Measurements from ENCODE around the gene TRIM33. TPM values are rescaled to one million over a fixed set of nuclear protein-coding genes. Genes with fewer than 3 reads are reported as not detected.

TRIM33 gene
- total RNA-seq, 2 donors from 2014 or later = 36.7 to 54.9 TPM

DNA sequence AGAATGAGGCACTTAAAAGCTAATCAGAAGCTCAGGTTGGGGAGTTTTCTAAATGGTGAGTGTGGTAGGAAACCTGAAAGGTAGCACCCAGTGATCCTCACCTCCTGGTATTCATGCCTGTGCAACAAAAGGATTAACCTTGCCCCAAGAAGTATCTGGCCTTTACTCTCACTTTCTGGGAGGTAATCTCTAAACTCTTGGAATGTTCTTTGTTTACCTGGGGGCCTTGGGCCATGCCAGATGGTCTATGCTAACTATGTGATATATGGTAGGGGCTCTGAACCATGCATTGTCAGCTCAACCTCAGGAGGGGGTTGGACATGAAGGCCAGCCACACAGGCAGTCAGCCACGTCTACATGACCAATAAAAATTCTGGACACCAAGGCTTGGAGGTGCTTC, 24.4 kb upstream of the TRIM33 start:
- intact Hi-C loops (cut with DNase I) = no loop called here
- 36% methylated on average over 1 of the region's 1 CpG for WGBS

DNA sequence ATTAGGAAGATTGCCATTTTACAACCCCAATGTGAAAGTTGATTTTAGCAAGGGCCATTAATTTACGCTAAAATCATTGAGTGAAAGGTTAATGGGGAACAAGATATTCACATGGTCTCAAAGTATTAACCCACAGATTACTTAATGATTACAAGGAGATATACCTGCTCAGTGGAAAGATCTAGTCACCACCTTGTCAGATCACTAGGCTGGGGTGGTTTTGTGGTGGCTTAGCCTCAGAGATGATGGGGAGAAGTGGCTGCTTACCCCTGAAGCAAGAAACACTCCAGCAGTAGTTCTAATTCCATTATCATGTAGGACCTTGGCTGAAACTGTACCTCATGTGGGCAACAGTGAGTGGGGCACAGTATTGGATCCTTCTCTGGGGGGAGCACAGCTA, 20.1 kb upstream of the TRIM33 start:
- Histone ChIP-seq H3K9me3 (no peaks in the 10 kb centered on the region), H3K27me3 (replicated peaks; ENCODE audit: insufficient read depth) (no peaks in the 10 kb centered on the region), H3K36me3 (no peaks in the 10 kb centered on the region), H3K4me1 (replicated peaks) (no peaks in the 10 kb centered on the region), H3K4me3 (no peak overlapping the region), H3K27ac (no peak overlapping the region)
- TF ChIP-seq POLR2A (IDR thresholded peaks at IDR 0.05) = no peak
- TF ChIP-seq, protein P1, sequence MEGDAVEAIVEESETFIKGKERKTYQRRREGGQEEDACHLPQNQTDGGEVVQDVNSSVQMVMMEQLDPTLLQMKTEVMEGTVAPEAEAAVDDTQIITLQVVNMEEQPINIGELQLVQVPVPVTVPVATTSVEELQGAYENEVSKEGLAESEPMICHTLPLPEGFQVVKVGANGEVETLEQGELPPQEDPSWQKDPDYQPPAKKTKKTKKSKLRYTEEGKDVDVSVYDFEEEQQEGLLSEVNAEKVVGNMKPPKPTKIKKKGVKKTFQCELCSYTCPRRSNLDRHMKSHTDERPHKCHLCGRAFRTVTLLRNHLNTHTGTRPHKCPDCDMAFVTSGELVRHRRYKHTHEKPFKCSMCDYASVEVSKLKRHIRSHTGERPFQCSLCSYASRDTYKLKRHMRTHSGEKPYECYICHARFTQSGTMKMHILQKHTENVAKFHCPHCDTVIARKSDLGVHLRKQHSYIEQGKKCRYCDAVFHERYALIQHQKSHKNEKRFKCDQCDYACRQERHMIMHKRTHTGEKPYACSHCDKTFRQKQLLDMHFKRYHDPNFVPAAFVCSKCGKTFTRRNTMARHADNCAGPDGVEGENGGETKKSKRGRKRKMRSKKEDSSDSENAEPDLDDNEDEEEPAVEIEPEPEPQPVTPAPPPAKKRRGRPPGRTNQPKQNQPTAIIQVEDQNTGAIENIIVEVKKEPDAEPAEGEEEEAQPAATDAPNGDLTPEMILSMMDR (IDR thresholded peaks at IDR 0.05) = no peak
- TF ChIP-seq POLR2AphosphoS5 (IDR thresholded peaks at IDR 0.05) = no peak
- DNase-seq (ENCODE audit: low spot score) = no peak
- whole genome bisulfite sequencing = 42% methylated on average over 1 of the region's 1 CpG
- intact Hi-C loops (cut with DNase I) = no loop called here

More for the DNA sequence above, 24.4 kb upstream of the TRIM33 start:
- Histone ChIP-seq H3K4me1 (replicated peaks) (no peaks in the 10 kb centered on the region), H3K27ac (no peak overlapping the region), H3K27me3 (replicated peaks; ENCODE audit: insufficient read depth) (no peaks in the 10 kb centered on the region), H3K9me3 (no peaks in the 10 kb centered on the region), H3K4me3 (no peak overlapping the region), H3K36me3 (no peaks in the 10 kb centered on the region)
- DNase-seq (ENCODE audit: low spot score) = no peak
- TF ChIP-seq, protein P1 (IDR thresholded peaks at IDR 0.05) = no peak
- no peak for TF ChIP-seq POLR2A (IDR thresholded peaks at IDR 0.05)
- TF ChIP-seq POLR2AphosphoS5 (IDR thresholded peaks at IDR 0.05) = no peak

DNA sequence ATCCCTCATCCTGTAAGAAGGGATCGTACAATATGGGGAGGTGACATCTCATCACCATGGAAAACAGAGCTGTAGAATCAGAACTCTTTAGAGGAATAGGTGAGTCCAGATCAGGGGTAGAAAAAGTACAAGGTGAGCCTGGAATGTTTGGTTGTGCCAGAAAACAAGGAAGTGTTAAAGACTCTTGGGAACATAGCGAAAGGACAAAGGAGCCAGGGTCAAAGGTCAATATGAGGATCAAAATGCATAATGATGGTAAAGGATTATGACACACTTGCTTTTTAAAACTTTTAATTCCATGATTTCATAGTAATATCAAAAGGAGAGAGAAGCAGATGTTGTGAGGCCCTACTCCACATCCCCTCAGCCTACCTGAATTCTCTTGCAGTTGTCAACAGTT, 19.2 kb upstream of the TRIM33 start:
- no peaks in the 10 kb centered on the region for H3K4me1 ChIP-seq (replicated peaks)
- no peak overlapping the region for H3K4me3 ChIP-seq
- TF ChIP-seq, protein P1 (IDR thresholded peaks at IDR 0.05) = no peak
- TF ChIP-seq POLR2AphosphoS5 (IDR thresholded peaks at IDR 0.05) (no peak), POLR2A (IDR thresholded peaks at IDR 0.05) (no peak)
- no peaks in the 10 kb centered on the region for H3K27me3 ChIP-seq (replicated peaks; ENCODE audit: insufficient read depth)
- DNase-seq (ENCODE audit: low spot score) = no peak
- no peak overlapping the region for H3K27ac ChIP-seq
- no peaks in the 10 kb centered on the region for H3K36me3 ChIP-seq
- intact Hi-C loops (cut with DNase I) = no loop called here
- H3K9me3 ChIP-seq = no peaks in the 10 kb centered on the region
- WGBS = 91% methylated on average over 2 of the region's 2 CpGs

DNA sequence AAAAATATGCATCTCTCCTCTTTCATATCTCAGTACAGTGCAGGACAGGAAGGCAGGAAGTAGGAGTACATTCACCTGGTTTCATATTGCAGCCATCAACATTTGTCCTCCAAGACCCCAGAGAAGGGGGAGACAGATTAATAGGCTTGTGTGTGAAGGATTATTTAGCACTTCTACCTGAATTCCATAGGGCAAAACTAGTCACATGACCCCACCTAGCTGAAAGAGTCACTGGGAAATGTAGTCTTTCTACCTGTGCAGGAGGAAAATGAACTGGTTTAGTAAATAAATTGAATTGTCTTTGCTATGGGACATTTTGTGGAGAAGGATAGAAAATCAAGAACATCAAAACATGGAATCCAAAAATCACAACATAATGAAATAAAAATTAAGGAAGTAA, 13.9 kb upstream of the TRIM33 start:
- Histone ChIP-seq H3K27ac (no peak overlapping the region), H3K27me3 (replicated peaks; ENCODE audit: insufficient read depth) (no peaks in the 10 kb centered on the region), H3K4me1 (replicated peaks) (no peaks in the 10 kb centered on the region), H3K36me3 (no peaks in the 10 kb centered on the region), H3K4me3 (no peak overlapping the region), H3K9me3 (no peaks in the 10 kb centered on the region)
- intact Hi-C loops (cut with DNase I) = no loop called here
- DNase-seq (ENCODE audit: low spot score) = no peak
- no peak for TF ChIP-seq POLR2A (IDR thresholded peaks at IDR 0.05)
- no peak for TF ChIP-seq POLR2AphosphoS5 (IDR thresholded peaks at IDR 0.05)
- TF ChIP-seq, protein P1 (IDR thresholded peaks at IDR 0.05) = no peak

DNA sequence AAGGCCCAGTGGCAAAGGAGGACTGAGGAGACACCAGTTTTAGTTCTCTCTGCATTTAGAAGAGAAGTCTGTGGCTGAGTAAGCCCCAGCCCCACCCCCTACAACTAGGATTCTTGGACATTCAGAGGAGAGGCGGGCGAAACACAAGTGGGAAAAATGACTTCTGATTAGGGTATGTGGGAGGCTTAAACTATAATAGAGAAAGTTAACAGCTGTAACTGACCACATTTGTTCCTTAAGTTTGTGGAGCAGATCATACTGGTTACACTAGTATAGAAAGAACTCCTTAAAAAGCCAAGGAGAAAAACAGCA, 11.2 kb upstream of the TRIM33 start:
- no peak overlapping the region for H3K27ac ChIP-seq
- H3K27me3 ChIP-seq (replicated peaks; ENCODE audit: insufficient read depth) = no peaks in the 10 kb centered on the region
- no peaks in the 10 kb centered on the region for H3K9me3 ChIP-seq
- H3K4me3 ChIP-seq = no peak overlapping the region
- 54% methylated on average over 2 of the region's 2 CpGs for WGBS
- TF ChIP-seq, protein P1 (IDR thresholded peaks at IDR 0.05) = no peak
- no peak for TF ChIP-seq POLR2A (IDR thresholded peaks at IDR 0.05)
- TF ChIP-seq POLR2AphosphoS5 (IDR thresholded peaks at IDR 0.05) = no peak
- no peak for DNase-seq (ENCODE audit: low spot score)
- no peaks in the 10 kb centered on the region for H3K4me1 ChIP-seq (replicated peaks)
- intact Hi-C loops (cut with DNase I) = no loop called here
- H3K36me3 ChIP-seq = no peaks in the 10 kb centered on the region

All from prostate gland (tissue), 2 donors.